Spleen (tissue), 11 donors: ENCODE results near the gene DUOX2. TPM values are rescaled to one million over a fixed set of nuclear protein-coding genes. Genes with fewer than 3 reads are reported as not detected.

Experiments
- DNase-seq: peaks from one replicate; pipeline ENCODE4 v3.0.0-alpha.2; 2020
- H3K27ac ChIP-seq, 8 donors: fragments of 200-600 bp; sonication (generic) in 7 of 8; 1 replicate in 4 of 8; 2 replicates in 4 of 8; pipeline versions ENCODE4 v1.5.0 to v1.8.0; 2016 to 2021; ENCODE audit warnings: inconsistent platforms in 4 of 8, mild to moderate bottlenecking in 4 of 8, moderate library complexity in 1 of 8
- H3K27me3 ChIP-seq, 7 donors: fragments of 200-600 bp; sonication (generic) in 6 of 7; replicated peaks in 1 of 7; 1 replicate in 4 of 7; 2 replicates in 3 of 7; pipeline versions ENCODE4 v1.5.0 to v1.8.0; 2016 to 2021; ENCODE audit warnings: inconsistent platforms in 3 of 7, mild to moderate bottlenecking in 1 of 7
- H3K36me3 ChIP-seq, 6 donors: fragments of 200-600 bp; sonication (generic) in 5 of 6; 1 replicate in 4 of 6; 2 replicates in 2 of 6; pipeline versions ENCODE4 v1.5.0 to v1.8.0; 2016 to 2021; ENCODE audit warnings: inconsistent platforms in 2 of 6
- H3K4me1 ChIP-seq, 6 donors: fragments of 200-600 bp; sonication (generic) in 5 of 6; 1 replicate in 3 of 6; 2 replicates in 3 of 6; pipeline versions ENCODE4 v1.5.0 to v1.8.0; 2016 to 2021; ENCODE audit warnings: inconsistent platforms in 3 of 6
- H3K4me3 ChIP-seq, 8 donors: fragments of 200-600 bp; sonication (generic) in 7 of 8; 1 replicate in 4 of 8; 2 replicates in 4 of 8; pipeline versions ENCODE4 v1.5.0 to v1.8.0; 2016 to 2021; ENCODE audit warnings: inconsistent platforms in 4 of 8, mild to moderate bottlenecking in 4 of 8, moderate library complexity in 2 of 8
- H3K9me3 ChIP-seq, 8 donors: fragments of 200-600 bp; sonication (generic) in 7 of 8; 1 replicate in 4 of 8; 2 replicates in 4 of 8; pipeline versions ENCODE4 v1.5.0 to v1.8.0; 2016 to 2021; ENCODE audit warnings: inconsistent platforms in 4 of 8
- POLR2A ChIP-seq, 3 donors: fragments of 450-650 bp; IDR thresholded peaks; one replicate each; pipeline ENCODE4 v1.5.1; 2017; ENCODE audit warnings: antibody characterized with exemption in 3 of 3, mild to moderate bottlenecking in 1 of 3
- POLR2AphosphoS5 ChIP-seq, 3 donors: sonication (generic); formaldehyde crosslinking; IDR thresholded peaks; one replicate each; pipeline ENCODE4 v1.5.1; 2017; ENCODE audit warnings: antibody characterized with exemption in 3 of 3
- WGBS, 5 donors: extraction: QIAGEN DNeasy Blood & Tissue Kit in 3 of 5; methylation state at CpG; one replicate each; pipeline versions ENCODE4 v1.1.5 to v1.1.7; 2013 to 2018; 5-methylcytosine and 5-hydroxymethylcytosine counted together
- intact Hi-C: fragments of 100-400 bp; cut with DNase I; formaldehyde crosslinking; loops from one replicate; pipeline ENCODE4 v1.15.0; 2023; ENCODE audit warnings: low total_unique reads
- polyA plus RNA-seq, 3 donors: library from polyadenylated mRNA; stranded (reverse); fragments of 200-250 nt; gene quantifications; one replicate each; pipeline ENCODE4 v1.2.1, GENCODE V29; 2013
- total RNA-seq, 7 donors: library from RNA; depleted of rRNA in 3 of 7; stranded (reverse); fragments of >200 nt in 3 of 7; fragmentation: NEBNext Ultra II Directional in 4 of 7; extraction: Animal tissue kit (Norgen Biotek cat#: 25700) in 4 of 7; gene quantifications; one replicate each; pipeline versions ENCODE4 v1.1.0 to v1.2.1, GENCODE V29; 2016 to 2021
- TF ChIP-seq, protein P1 (sequence below), 11 experiments: fragments of 200-600 bp in 7 of 11; fragments of 450-650 bp in 4 of 11; sonication (generic) in 4 of 11; IDR thresholded peaks in 8 of 11; conservative IDR thresholded peaks in 3 of 11; 1 replicate in 7 of 11; 2 replicates in 4 of 11; pipeline versions ENCODE4 v1.4.0 to v1.8.0; 2016 to 2021; ENCODE audit warnings: antibody characterized with exemption in 11 of 11, inconsistent platforms in 4 of 11, mild to moderate bottlenecking in 1 of 11
- donor health status: healthy with polysubstance abuse.
- donor health status: DM: no; HTN: no; CAD: no; lungs with moderate emphysema.
- donor health status: DM: no; HTN: no; CAD: no.
- donor health status: Bipolar disorder and iron deficiency.
- donor health status: healthy.
- donor health status: DM: no; HTN: no; CAD: no.
- donor health status: DM: yes; HTN: yes; CAD: no.

DUOX2 gene
- total and polyA plus RNA-seq, 10 donors = 0.10 TPM; not detected in 9

DNA sequence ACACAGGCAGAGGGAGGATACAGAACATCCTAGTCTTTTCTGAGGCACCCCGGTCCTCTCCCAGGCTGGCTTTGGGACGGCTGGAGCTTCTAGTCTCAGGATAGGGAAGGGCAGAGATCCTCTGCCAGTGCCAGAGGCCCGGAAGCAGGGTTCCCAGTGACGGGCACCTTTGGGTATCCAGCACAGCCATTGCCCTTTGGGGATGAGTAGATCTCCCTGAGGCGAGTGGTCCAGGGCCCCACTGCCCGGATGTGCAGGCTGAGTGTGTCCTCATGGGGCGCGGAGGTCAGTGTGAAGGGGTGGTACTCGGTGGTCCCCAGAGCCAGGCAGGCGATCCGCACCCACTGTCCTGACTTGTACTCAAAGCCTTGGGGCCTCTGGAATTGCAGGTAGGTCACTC is 18.3 kb downstream of the DUOX2 start:
- no peak overlapping the region for H3K27ac ChIP-seq
- no peaks in the 10 kb centered on the region for H3K9me3 ChIP-seq
- TF ChIP-seq, protein P1, sequence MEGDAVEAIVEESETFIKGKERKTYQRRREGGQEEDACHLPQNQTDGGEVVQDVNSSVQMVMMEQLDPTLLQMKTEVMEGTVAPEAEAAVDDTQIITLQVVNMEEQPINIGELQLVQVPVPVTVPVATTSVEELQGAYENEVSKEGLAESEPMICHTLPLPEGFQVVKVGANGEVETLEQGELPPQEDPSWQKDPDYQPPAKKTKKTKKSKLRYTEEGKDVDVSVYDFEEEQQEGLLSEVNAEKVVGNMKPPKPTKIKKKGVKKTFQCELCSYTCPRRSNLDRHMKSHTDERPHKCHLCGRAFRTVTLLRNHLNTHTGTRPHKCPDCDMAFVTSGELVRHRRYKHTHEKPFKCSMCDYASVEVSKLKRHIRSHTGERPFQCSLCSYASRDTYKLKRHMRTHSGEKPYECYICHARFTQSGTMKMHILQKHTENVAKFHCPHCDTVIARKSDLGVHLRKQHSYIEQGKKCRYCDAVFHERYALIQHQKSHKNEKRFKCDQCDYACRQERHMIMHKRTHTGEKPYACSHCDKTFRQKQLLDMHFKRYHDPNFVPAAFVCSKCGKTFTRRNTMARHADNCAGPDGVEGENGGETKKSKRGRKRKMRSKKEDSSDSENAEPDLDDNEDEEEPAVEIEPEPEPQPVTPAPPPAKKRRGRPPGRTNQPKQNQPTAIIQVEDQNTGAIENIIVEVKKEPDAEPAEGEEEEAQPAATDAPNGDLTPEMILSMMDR (IDR thresholded peaks at IDR 0.05 in 8 of 11, conservative IDR thresholded peaks at IDR 0.05 in 3 of 11) = no peak
- no peak for TF ChIP-seq POLR2A (IDR thresholded peaks at IDR 0.05)
- no peak for TF ChIP-seq POLR2AphosphoS5 (IDR thresholded peaks at IDR 0.05)
- no peaks in the 10 kb centered on the region for H3K36me3 ChIP-seq
- H3K27me3 ChIP-seq = peaks cover 0 to 10% (median 0%) of the 10 kb centered on the region in 7 donors
- no peak for DNase-seq
- WGBS, 5 donors = 83 to 94% (median 88%) methylated on average over 1 to 11 of the region's 11 CpGs
- intact Hi-C loops = no loop called here
- no peaks in the 10 kb centered on the region for H3K4me1 ChIP-seq
- no peak overlapping the region for H3K4me3 ChIP-seq

GRCh38 chr15:45094358-45094730 is 19.6 kb downstream of the DUOX2 start:
- 72 to 86% (median 81%) methylated on average over 9 of the region's 9 CpGs for WGBS, 5 donors

GRCh38 chr15:45093622-45094357 is 20.2 kb downstream of the DUOX2 start:
- intact Hi-C loops = no loop called here
- WGBS, 5 donors = 79 to 93% (median 88%) methylated on average over 9 to 11 of the region's 11 CpGs
- no peak for TF ChIP-seq POLR2A (IDR thresholded peaks at IDR 0.05)
- TF ChIP-seq POLR2AphosphoS5 (IDR thresholded peaks at IDR 0.05) = no peak
- TF ChIP-seq, protein P1 (IDR thresholded peaks at IDR 0.05 in 8 of 11, conservative IDR thresholded peaks at IDR 0.05 in 3 of 11) = no peak
- no peak overlapping the region for H3K4me3 ChIP-seq
- no peak overlapping the region for H3K27ac ChIP-seq
- H3K36me3 ChIP-seq = no peaks in the 10 kb centered on the region
- no peak for DNase-seq
- H3K9me3 ChIP-seq = no peaks in the 10 kb centered on the region
- peaks cover 0 to 11% (median 0%) of the 10 kb centered on the region in 7 donors for H3K27me3 ChIP-seq
- no peaks in the 10 kb centered on the region for H3K4me1 ChIP-seq

More at GRCh38 chr15:45094358-45094730, 19.6 kb downstream of the DUOX2 start:
- intact Hi-C loops = no loop called here
- peaks cover 0 to 11% (median 0%) of the 10 kb centered on the region in 7 donors for H3K27me3 ChIP-seq
- no peaks in the 10 kb centered on the region for H3K36me3 ChIP-seq
- TF ChIP-seq, protein P1 (IDR thresholded peaks at IDR 0.05 in 8 of 11, conservative IDR thresholded peaks at IDR 0.05 in 3 of 11) = no peak
- no peak for TF ChIP-seq POLR2A (IDR thresholded peaks at IDR 0.05)
- no peak for TF ChIP-seq POLR2AphosphoS5 (IDR thresholded peaks at IDR 0.05)
- DNase-seq = no peak
- no peaks in the 10 kb centered on the region for H3K9me3 ChIP-seq
- H3K27ac ChIP-seq = no peak overlapping the region
- H3K4me3 ChIP-seq = no peak overlapping the region
- no peaks in the 10 kb centered on the region for H3K4me1 ChIP-seq

DNA sequence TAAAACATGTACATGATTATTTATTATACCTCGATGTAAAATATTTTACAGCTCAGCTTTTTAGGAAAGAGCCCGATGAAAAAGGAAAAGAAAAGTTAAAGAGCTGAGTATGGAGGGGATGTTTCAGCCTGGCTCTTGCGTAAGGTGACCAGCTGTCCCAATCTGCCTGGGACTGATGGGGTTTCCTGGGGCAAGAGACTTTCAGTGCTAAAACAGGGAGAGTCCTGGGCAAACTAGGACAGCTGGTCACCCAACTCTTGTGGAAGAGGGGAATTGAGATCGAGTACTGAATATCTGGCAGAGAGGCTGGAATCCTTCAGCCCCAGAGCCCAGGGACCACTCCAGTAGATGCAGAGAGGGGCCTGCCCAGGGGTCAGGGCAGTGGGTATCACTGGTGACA is 21.0 kb downstream of the DUOX2 start:
- intact Hi-C loops = no loop called here
- peaks cover 0 to 15% (median 0%) of the 10 kb centered on the region in 7 donors for H3K27me3 ChIP-seq
- H3K36me3 ChIP-seq = no peaks in the 10 kb centered on the region
- 73 to 87% (median 80%) methylated on average over 4 of the region's 4 CpGs for WGBS, 5 donors
- no peak for TF ChIP-seq POLR2A (IDR thresholded peaks at IDR 0.05)
- TF ChIP-seq, protein P1 (IDR thresholded peaks at IDR 0.05 in 8 of 11, conservative IDR thresholded peaks at IDR 0.05 in 3 of 11) = no peak
- no peak for TF ChIP-seq POLR2AphosphoS5 (IDR thresholded peaks at IDR 0.05)
- H3K9me3 ChIP-seq = no peaks in the 10 kb centered on the region
- H3K4me1 ChIP-seq = no peaks in the 10 kb centered on the region
- no peak for DNase-seq
- no peak overlapping the region for H3K4me3 ChIP-seq
- no peak overlapping the region for H3K27ac ChIP-seq
